ENCODE results near the gene FLVCR1.

GRCh38 chr1:212945056-212945455 lies 87.0 kb downstream of the FLVCR1 start:
- no peak for TF ChIP-seq POLR2A (IDR thresholded peaks at IDR 0.05; ENCODE audit: low read depth)
- TF ChIP-seq CTCF (IDR thresholded peaks at IDR 0.05): no peak
